Kidney tubule cell (primary cell): Measurements from ENCODE around the gene NELFE.

ENCODE experiments used
- DNase-seq: peaks from one replicate; pipeline ENCODE4 v3.0.0-alpha.2; 2018; ENCODE audit warnings: low spot score

Gene NELFE

GRCh38 chr6:31972709-31973350 is 14.1 kb upstream of the NELFE start:
- DNase-seq = peak; percentile 42

GRCh38 chr6:31971993-31972708 is 13.4 kb upstream of the NELFE start, which contains the start of gene DXO:
DXO (minus strand) TSS chr6:31972138; CDS start chr6:31971675, 463 bp downstream.
- DNase-seq = peak; percentile 98

GRCh38 chr6:31971279-31971992 is 12.7 kb upstream of the NELFE start:
- DNase-seq = no peak

GRCh38 chr6:31970604-31971271 is 12.0 kb upstream of the NELFE start:
- peak; percentile 20 for DNase-seq

- DNase-seq = peak; percentile 51
Observed at GRCh38 chr6:31969712-31970603, 11.2 kb upstream of the NELFE start.

GRCh38 chr6:31968791-31969711 is 10.3 kb upstream of the NELFE start:
- DNase-seq = no peak

- DNase-seq = no peak
Observed at GRCh38 chr6:31968326-31968725, 9.6 kb upstream of the NELFE start.

- no peak for DNase-seq
Observed at GRCh38 chr6:31967926-31968320, 9.2 kb upstream of the NELFE start.

GRCh38 chr6:31966997-31967925 is 8.5 kb upstream of the NELFE start:
- DNase-seq = no peak

GRCh38 chr6:31966506-31966905 is 7.7 kb upstream of the NELFE start:
- DNase-seq = no peak

GRCh38 chr6:31965700-31966099 is 6.9 kb upstream of the NELFE start:
- DNase-seq = no peak

GRCh38 chr6:31963921-31964320 is 5.2 kb upstream of the NELFE start:
- DNase-seq = no peak

GRCh38 chr6:31961616-31962015 is 2.8 kb upstream of the NELFE start:
- no peak for DNase-seq

- no peak for DNase-seq
Observed at GRCh38 chr6:31958412-31958740, 395 bp downstream of the NELFE start.

GRCh38 chr6:31956796-31957195 is 2.0 kb downstream of the NELFE start:
- no peak for DNase-seq

GRCh38 chr6:31954511-31954910 is 4.3 kb downstream of the NELFE start:
- no peak for DNase-seq

- no peak for DNase-seq
Observed at GRCh38 chr6:31952890-31953289, 5.9 kb downstream of the NELFE start.

GRCh38 chr6:31952140-31952805 is 6.5 kb downstream of the NELFE start:
- DNase-seq = peak; percentile 67
